Transverse colon (tissue), 4 donors: ENCODE results near the gene KRT37. TPM values are rescaled to one million over a fixed set of nuclear protein-coding genes. Genes with fewer than 3 reads are reported as not detected.

Experiments
- DNase-seq: peaks from one replicate; pipeline ENCODE4 v3.0.0-alpha.2; 2019
- H3K27ac ChIP-seq, 4 donors: fragments of 200-600 bp; sonication (generic); 2 replicates each; pipeline ENCODE4 v1.5.1; 2016 to 2018; ENCODE audit warnings: inconsistent platforms in 4 of 4
- H3K27me3 ChIP-seq: fragments of 200-600 bp; sonication (generic); 2 replicates; pipeline ENCODE4 v1.5.1; 2017; ENCODE audit warnings: inconsistent platforms
- H3K36me3 ChIP-seq, 4 donors: fragments of 200-600 bp; sonication (generic); 2 replicates each; pipeline ENCODE4 v1.5.1; 2017 to 2019; ENCODE audit warnings: inconsistent platforms in 4 of 4
- H3K4me1 ChIP-seq, 4 donors: fragments of 200-600 bp; sonication (generic); 2 replicates each; pipeline ENCODE4 v1.5.1; 2017 to 2020; ENCODE audit warnings: inconsistent platforms in 4 of 4
- H3K4me3 ChIP-seq, 4 donors: fragments of 200-600 bp; sonication (generic); 1 replicate in 1 of 4; 2 replicates in 3 of 4; pipeline versions ENCODE4 v1.5.1 to v1.6.1; 2017 to 2019; ENCODE audit warnings: inconsistent platforms in 4 of 4
- H3K9me3 ChIP-seq, 2 donors: fragments of 200-600 bp; sonication (generic); 2 replicates each; pipeline ENCODE4 v1.5.1; 2017 to 2019; ENCODE audit warnings: inconsistent platforms in 2 of 2
- CTCF ChIP-seq, 5 experiments: fragments of 200-600 bp in 3 of 5; fragments of 450-650 bp in 2 of 5; sonication (generic) in 3 of 5; IDR thresholded peaks; 1 replicate in 2 of 5; 2 replicates in 3 of 5; pipeline ENCODE4 v1.5.1; 2016 to 2017; ENCODE audit warnings: antibody characterized with exemption in 5 of 5, inconsistent platforms in 3 of 5, mild to moderate bottlenecking in 2 of 5, moderate library complexity in 1 of 5
- EP300 ChIP-seq: sonication (generic); formaldehyde crosslinking; IDR thresholded peaks from one replicate; pipeline ENCODE4 v1.6.1; 2017; ENCODE audit warnings: antibody characterized with exemption, low read depth
- POLR2A ChIP-seq: fragments of 450-650 bp; IDR thresholded peaks from one replicate; pipeline ENCODE4 v1.6.1; 2016; ENCODE audit warnings: antibody characterized with exemption, mild to moderate bottlenecking, moderate library complexity
- POLR2AphosphoS5 ChIP-seq, 3 donors: sonication (generic); formaldehyde crosslinking; IDR thresholded peaks; one replicate each; pipeline ENCODE4 v1.6.1; 2016; ENCODE audit warnings: antibody characterized with exemption in 3 of 3
- WGBS, 2 donors: methylation state at CpG; one replicate each; pipeline ENCODE4 v1.1.5; 2018; ENCODE audit warnings: low coverage in 1 of 2; 5-methylcytosine and 5-hydroxymethylcytosine counted together
- in situ Hi-C, 4 donors: fragments of 200-750 bp; cut with MboI; loops; one replicate each; pipeline versions ENCODE4 v1.15.0 to v1.15.1; 2017; ENCODE audit warnings: low sequenced_read_pairs in 3 of 4, low pct_ligation_motif_present in 1 of 4, low pct_unique_long_range_greater_than_20kb in 1 of 4
- intact Hi-C: fragments of 100-400 bp; cut with DNase I; formaldehyde crosslinking; loops from one replicate; pipeline ENCODE4 v1.15.1; 2023; ENCODE audit warnings: low total_unique reads
- total RNA-seq, 4 donors: library from RNA; depleted of rRNA; stranded (reverse); fragments of >200 nt; gene quantifications; one replicate each; pipeline ENCODE4 v1.1.0, GENCODE V29; 2016

KRT37 gene
- total RNA-seq: not detected

GRCh38 chr17:41424111-41424635, at the start of gene KRT37:
Gene KRT37 (minus strand): TSS chr17:41424585. CDS start chr17:41424523, 62 bp downstream.
- WGBS, 2 donors: 91% methylated on average over 13 of the region's 13 CpGs; no CpG with 5 or more reads in 1 of the 2 donors
- no peak for TF ChIP-seq POLR2A
- no peak for TF ChIP-seq EP300
- no peak for TF ChIP-seq CTCF (IDR thresholded peaks at IDR 0.05)
- TF ChIP-seq POLR2AphosphoS5 (IDR thresholded peaks at IDR 0.05): no peak
- Histone ChIP-seq H3K9me3 (no peaks in the 10 kb centered on the region), H3K4me1 (no peaks in the 10 kb centered on the region), H3K27ac (no peak within 1 kb of the TSS), H3K27me3 (no peaks in the 10 kb centered on the region), H3K4me3 (no peak within 1 kb of the TSS), H3K36me3 (no peaks in the 10 kb centered on the region)
- in situ Hi-C loops (no loop called here), intact Hi-C loops (no loop called here)
- no peak for DNase-seq

- no peak for DNase-seq
- intact Hi-C loops (no loop called here), in situ Hi-C loops (no loop called here)
- H3K9me3 ChIP-seq: no peaks in the 10 kb centered on the region
- H3K36me3 ChIP-seq: no peaks in the 10 kb centered on the region
- H3K27ac ChIP-seq: no peak overlapping the region
- no peak overlapping the region for H3K4me3 ChIP-seq
- H3K27me3 ChIP-seq: no peaks in the 10 kb centered on the region
- H3K4me1 ChIP-seq: no peaks in the 10 kb centered on the region
- TF ChIP-seq EP300: no peak
- TF ChIP-seq POLR2A: no peak
- TF ChIP-seq POLR2AphosphoS5 (IDR thresholded peaks at IDR 0.05): no peak
- no peak for TF ChIP-seq CTCF (IDR thresholded peaks at IDR 0.05)
These were observed 44.0 kb upstream of the KRT37 start for GRCh38 chr17:41468346-41468745.

- in situ Hi-C loops: no loop called here
- Histone ChIP-seq H3K27me3 (no peaks in the 10 kb centered on the region), H3K27ac (no peak overlapping the region), H3K36me3 (no peaks in the 10 kb centered on the region), H3K4me1 (no peaks in the 10 kb centered on the region), H3K9me3 (no peaks in the 10 kb centered on the region), H3K4me3 (no peak overlapping the region)
- TF ChIP-seq POLR2AphosphoS5 (IDR thresholded peaks at IDR 0.05) (no peak), CTCF (IDR thresholded peaks at IDR 0.05) (no peak), POLR2A (no peak), EP300 (no peak)
- intact Hi-C loops: no loop called here
- DNase-seq: no peak
- WGBS, 2 donors: 53 to 70% methylated on average over 2 to 4 of the region's 4 CpGs
These were observed 43.2 kb upstream of the KRT37 start for GRCh38 chr17:41467561-41467960.

GRCh38 chr17:41466988-41467387, 42.6 kb upstream of the KRT37 start, which contains the start of gene KRT32:
Gene KRT32 (minus strand): TSS chr17:41467386. CDS start chr17:41467325, 61 bp downstream.
- H3K4me1 ChIP-seq: no peaks in the 10 kb centered on the region
- H3K4me3 ChIP-seq: no peak within 1 kb of the TSS
- H3K27ac ChIP-seq: no peak within 1 kb of the TSS
- H3K27me3 ChIP-seq: no peaks in the 10 kb centered on the region
- intact Hi-C loops (no loop called here), in situ Hi-C loops (no loop called here)
- no peaks in the 10 kb centered on the region for H3K36me3 ChIP-seq
- no peak for DNase-seq
- H3K9me3 ChIP-seq: no peaks in the 10 kb centered on the region
- WGBS, 2 donors: 87% methylated on average over 9 of the region's 14 CpGs; no CpG with 5 or more reads in 1 of the 2 donors
- no peak for TF ChIP-seq EP300
- TF ChIP-seq CTCF (IDR thresholded peaks at IDR 0.05): no peak
- TF ChIP-seq POLR2A: no peak
- no peak for TF ChIP-seq POLR2AphosphoS5 (IDR thresholded peaks at IDR 0.05)
